Kidney glomerular epithelial cell (primary cell): ENCODE data around the gene NEDD9.

Source experiments
- DNase-seq: peaks from one replicate; lab custom pipeline; 2025; lab: John Stamatoyannopoulos, UW

Gene NEDD9

GRCh38 chr6:11218102-11218442 lies 14.4 kb downstream of the NEDD9 start:
- DNase-seq, result no peak

GRCh38 chr6:11217360-11218101 lies 14.9 kb downstream of the NEDD9 start:
- peak; percentile 46 for DNase-seq

GRCh38 chr6:11215773-11216172 lies 16.7 kb downstream of the NEDD9 start:
- DNase-seq, result peak; percentile 55

GRCh38 chr6:11214901-11215300 lies 17.6 kb downstream of the NEDD9 start:
- DNase-seq, result no peak

- DNase-seq, result no peak
Observed at GRCh38 chr6:11214084-11214833, 18.2 kb downstream of the NEDD9 start.

- no peak for DNase-seq
Observed at GRCh38 chr6:11213422-11214021, 18.9 kb downstream of the NEDD9 start.

- DNase-seq, result peak; percentile 40
Observed at GRCh38 chr6:11212664-11213063, 19.8 kb downstream of the NEDD9 start.

- no peak for DNase-seq
Observed at GRCh38 chr6:11211254-11211653, 21.2 kb downstream of the NEDD9 start.

- DNase-seq, result no peak
Observed at GRCh38 chr6:11210386-11211138, 21.9 kb downstream of the NEDD9 start.

- DNase-seq, result no peak
Observed at GRCh38 chr6:11209906-11210305, 22.6 kb downstream of the NEDD9 start.

GRCh38 chr6:11209369-11209768 lies 23.1 kb downstream of the NEDD9 start:
- DNase-seq, result no peak

- no peak for DNase-seq
Observed at GRCh38 chr6:11208854-11209253, 23.6 kb downstream of the NEDD9 start.

- DNase-seq, result no peak
Observed at GRCh38 chr6:11208267-11208666, 24.2 kb downstream of the NEDD9 start.

GRCh38 chr6:11207199-11207968 lies 25.1 kb downstream of the NEDD9 start:
- peak; percentile 98 for DNase-seq

- peak; percentile 73 for DNase-seq
Observed at GRCh38 chr6:11206576-11206975, 25.9 kb downstream of the NEDD9 start.

GRCh38 chr6:11204794-11205366 lies 27.6 kb downstream of the NEDD9 start:
- no peak for DNase-seq

GRCh38 chr6:11204005-11204399 lies 28.5 kb downstream of the NEDD9 start:
- no peak for DNase-seq

- no peak for DNase-seq
Observed at GRCh38 chr6:11203306-11204004, 29.0 kb downstream of the NEDD9 start.

GRCh38 chr6:11202513-11203305 lies 29.8 kb downstream of the NEDD9 start:
- DNase-seq, result no peak
